LNCaP clone FGC (cell line): ENCODE data around the gene CLCA1.

ENCODE experiments used
- DNase-seq: peaks from one replicate; pipeline ENCODE4 v3.0.0-alpha.2; 2011; ENCODE audit warnings: low read depth
- H3K4me3 ChIP-seq: 2 replicates; pipeline ENCODE4 v1.5.1; 2011; ENCODE audit warnings: mild to moderate bottlenecking, low read depth, low read length, control low read depth
- TF ChIP-seq, protein P1 (sequence below): IDR thresholded peaks from 2 replicates; pipeline ENCODE4 v1.5.1; 2012; ENCODE audit warnings: mild to moderate bottlenecking; ENCODE audit not compliant: control insufficient read depth, insufficient read depth; ENCODE audit errors: extremely low read depth

CLCA1 gene

DNA sequence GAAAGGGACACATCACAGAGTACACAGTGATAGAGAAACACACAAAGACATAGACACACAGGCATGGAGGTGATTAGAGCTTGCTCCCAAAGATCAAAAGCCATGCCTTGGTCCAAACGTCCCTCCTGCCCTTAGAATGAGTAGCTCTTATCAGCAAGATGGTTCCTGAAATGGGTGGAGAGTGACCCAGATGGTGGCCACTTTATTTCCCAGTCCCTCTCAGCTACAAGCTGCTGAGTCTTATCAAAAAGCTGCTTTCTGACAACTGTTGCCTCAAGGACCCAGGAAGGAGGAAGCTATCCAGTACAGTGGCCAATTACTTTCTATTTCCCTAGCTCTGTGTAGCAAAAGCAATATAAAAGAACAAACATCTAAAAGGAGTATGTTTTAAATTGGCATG, 7.7 kb upstream of the CLCA1 start:
- TF ChIP-seq, protein P1, sequence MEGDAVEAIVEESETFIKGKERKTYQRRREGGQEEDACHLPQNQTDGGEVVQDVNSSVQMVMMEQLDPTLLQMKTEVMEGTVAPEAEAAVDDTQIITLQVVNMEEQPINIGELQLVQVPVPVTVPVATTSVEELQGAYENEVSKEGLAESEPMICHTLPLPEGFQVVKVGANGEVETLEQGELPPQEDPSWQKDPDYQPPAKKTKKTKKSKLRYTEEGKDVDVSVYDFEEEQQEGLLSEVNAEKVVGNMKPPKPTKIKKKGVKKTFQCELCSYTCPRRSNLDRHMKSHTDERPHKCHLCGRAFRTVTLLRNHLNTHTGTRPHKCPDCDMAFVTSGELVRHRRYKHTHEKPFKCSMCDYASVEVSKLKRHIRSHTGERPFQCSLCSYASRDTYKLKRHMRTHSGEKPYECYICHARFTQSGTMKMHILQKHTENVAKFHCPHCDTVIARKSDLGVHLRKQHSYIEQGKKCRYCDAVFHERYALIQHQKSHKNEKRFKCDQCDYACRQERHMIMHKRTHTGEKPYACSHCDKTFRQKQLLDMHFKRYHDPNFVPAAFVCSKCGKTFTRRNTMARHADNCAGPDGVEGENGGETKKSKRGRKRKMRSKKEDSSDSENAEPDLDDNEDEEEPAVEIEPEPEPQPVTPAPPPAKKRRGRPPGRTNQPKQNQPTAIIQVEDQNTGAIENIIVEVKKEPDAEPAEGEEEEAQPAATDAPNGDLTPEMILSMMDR, result no peak
- H3K4me3 ChIP-seq, result no peak overlapping the region
- DNase-seq, result no peak

DNA sequence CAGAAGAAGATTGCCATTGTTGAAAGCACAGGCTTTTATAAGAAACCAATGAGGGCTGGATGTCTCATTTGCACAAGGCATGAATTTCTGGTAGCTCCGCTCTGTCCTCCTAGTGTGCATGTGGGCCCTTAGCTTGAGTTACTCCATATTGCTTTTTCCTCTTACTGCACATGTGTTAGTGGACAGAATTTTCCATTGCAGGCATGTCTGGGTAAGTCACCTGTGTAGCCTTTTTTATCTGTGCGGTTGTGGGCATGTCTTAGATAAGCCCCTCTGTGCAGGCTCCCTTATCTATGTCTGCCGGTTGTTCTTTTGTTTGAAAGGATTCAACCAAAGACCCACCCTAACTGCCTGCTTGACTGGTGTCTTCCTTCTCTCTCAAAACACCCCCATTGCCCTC, 7.2 kb upstream of the CLCA1 start:
- TF ChIP-seq, protein P1, result no peak
- H3K4me3 ChIP-seq, result no peak overlapping the region
- DNase-seq, result no peak

DNA sequence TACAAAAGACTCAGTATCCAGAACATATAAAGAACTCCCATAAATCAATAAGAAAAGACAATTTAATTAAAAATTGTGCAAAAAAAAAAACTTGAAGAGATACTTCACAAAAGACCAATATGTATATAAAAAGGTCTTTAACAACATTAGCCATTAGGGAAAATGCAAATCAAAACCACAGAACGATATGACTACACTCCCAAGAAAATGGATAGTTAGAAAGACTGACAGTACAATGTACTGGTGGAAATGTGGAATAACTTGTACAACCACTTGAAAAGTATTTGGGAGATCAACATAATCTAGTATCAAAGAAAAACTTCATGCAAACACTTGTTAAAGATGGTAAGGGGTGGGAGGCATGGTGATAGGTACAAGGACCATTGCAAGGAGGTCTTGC, 3.9 kb upstream of the CLCA1 start:
- TF ChIP-seq, protein P1, result no peak
- no peak overlapping the region for H3K4me3 ChIP-seq
- no peak for DNase-seq

DNA sequence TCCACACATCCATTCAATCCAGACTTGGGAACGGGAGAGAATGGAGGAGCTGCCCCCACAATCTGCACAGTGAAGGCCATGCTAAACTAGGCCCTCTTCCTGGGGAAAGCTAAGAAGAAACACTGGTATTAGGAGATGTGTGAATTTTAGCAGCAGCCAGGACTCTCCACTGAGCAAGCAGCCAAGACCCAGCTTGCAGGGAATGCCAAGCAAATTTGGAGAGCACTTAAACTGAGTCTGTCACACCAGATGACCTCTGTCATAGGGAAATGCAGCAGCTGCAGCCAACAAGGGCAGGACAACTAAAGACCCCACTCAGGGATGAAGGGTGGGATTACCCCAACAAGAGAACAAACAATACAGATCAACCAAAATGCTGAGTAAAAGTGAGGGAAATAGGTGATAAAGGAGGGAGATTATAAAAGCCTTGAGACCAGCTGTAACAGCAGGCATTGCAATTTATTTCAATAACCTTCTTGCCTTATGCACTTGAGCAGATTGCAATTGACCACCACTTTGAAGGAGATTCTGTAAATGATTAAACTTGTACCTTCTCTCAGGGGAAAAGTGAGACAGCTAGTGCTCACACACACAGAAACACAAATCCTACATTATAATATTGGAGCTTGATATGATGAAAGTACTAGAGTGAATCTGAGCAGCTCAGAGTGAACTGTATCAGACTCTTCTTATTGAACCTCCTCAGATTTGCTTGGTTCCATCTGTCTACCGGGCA, 2.5 kb upstream of the CLCA1 start:
- DNase-seq, result no peak
- H3K4me3 ChIP-seq, result no peak overlapping the region
- TF ChIP-seq, protein P1, result no peak

DNA sequence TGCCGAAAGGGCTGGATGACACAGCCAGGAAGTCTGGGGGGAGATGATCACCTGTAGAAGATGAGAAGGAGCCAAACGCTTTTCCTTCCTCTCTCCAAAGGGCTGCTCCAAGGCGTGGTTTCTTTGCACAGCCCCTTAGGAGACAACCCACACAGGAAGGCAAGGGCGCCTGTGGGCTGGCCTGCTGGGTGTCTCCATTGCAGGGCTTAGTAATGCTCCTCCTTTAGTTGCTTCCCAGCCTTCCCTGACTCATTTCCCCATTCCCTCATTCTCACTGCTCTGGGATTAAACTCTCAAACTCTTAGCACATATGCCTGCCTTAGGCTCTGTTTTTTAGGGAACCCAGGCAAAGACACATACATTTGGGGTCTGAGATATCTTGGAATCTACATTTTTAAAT, 1.7 kb upstream of the CLCA1 start:
- TF ChIP-seq, protein P1, result no peak

DNA sequence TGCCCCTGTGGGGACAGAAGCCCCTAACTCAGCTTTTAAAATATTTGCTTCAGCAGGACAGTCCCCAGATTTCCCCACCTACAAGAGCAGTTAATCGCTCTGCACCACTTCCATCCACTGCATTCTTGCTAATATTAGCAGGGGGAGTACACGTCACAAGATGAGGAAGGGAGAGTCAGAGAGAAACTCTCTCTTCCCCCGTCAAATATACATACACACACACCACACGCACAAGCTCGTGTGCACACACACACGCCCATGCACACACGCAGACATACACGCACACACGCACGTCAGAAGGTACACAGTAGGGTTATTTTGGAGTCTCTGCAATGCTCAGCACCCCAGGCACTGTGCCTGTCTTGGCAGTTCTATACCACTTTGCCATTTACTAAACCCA, 2.1 kb downstream of the CLCA1 start:
- no peak for DNase-seq
- no peak overlapping the region for H3K4me3 ChIP-seq
- TF ChIP-seq, protein P1, result no peak

More for the DNA sequence above, 1.7 kb upstream of the CLCA1 start:
- DNase-seq, result no peak
- H3K4me3 ChIP-seq, result no peak overlapping the region

DNA sequence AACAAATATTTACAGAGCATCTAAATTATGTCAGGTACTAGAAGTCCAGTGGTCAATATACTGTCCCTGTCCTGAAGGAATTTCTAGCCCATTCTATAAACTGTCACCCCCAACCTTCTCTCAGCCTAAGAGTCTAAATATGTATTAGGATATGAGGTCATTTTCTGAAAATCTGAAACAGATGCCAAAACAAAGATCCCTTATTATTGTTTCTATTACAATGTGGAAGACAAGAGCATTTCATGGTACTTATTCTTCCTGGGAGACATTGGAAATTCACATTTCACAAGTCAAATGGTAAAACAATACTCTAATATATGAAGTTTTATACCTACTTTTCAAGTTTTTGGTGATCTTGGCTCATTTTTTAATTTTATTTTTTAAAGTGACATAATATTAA, 2.6 kb downstream of the CLCA1 start:
- H3K4me3 ChIP-seq, result no peak overlapping the region
- TF ChIP-seq, protein P1, result no peak
- no peak for DNase-seq
